GM12878 (cell line): ENCODE data around the gene RCOR2. TPM values are rescaled to one million over a fixed set of nuclear protein-coding genes. Genes with fewer than 3 reads are reported as not detected.

Experiments used
- ATAC-seq: fragments of 200-7000 bp; cut with Tn5 transposase; 3 replicates; pipeline ENCODE4 v1.9.1; 2020; ENCODE audit warnings: mild to moderate bottlenecking, moderate library complexity
- BruUV-seq: library from RNA; stranded (reverse); fragments of 400-500 nt; replicated peaks from 2 replicates; lab custom pipeline; 2021; lab: Mats Ljungman, UMichigan
- CTCF ChIA-PET: fragments of 300-600 bp; sonication (Branson Sonifier 250); formaldehyde crosslinking; extraction: SDS; loops from one replicate; lab custom pipeline; 2021; ENCODE audit warnings: inconsistent platforms; lab: Yijun Ruan, JAX
- POLR2A ChIA-PET: fragments of 350-600 bp; formaldehyde crosslinking; extraction: SDS; loops from one replicate; lab custom pipeline; 2021; ENCODE audit warnings: inconsistent platforms; lab: Charles Lee
- RAD21 ChIA-PET: fragments of 300-600 bp; sonication (Branson Sonifier 250); formaldehyde crosslinking; loops from one replicate; lab custom pipeline; 2023; ENCODE audit warnings: antibody characterized with exemption; ENCODE audit not compliant: unreplicated experiment; lab: Charles Lee
- SMC1A ChIA-PET: fragments of 300-600 bp; sonication (Branson Sonifier 250); formaldehyde crosslinking; loops from one replicate; lab custom pipeline; 2023; ENCODE audit not compliant: unreplicated experiment, uncharacterized antibody; lab: Charles Lee
- DNase-seq: peaks from one replicate; pipeline ENCODE4 v3.0.0-alpha.2; 2011; ENCODE audit warnings: low read depth, low spot score
- FAIRE-seq: peaks from 3 replicates; lab custom pipeline; 2011; peaks lifted over from hg19 to GRCh38; lab: Jason Lieb, UNC
- H2AFZ ChIP-seq: 2 replicates; pipeline ENCODE4 v1.6.0; 2011; ENCODE audit warnings: low read depth, low read length, control low read depth; ENCODE audit not compliant: control insufficient read depth
- H3K27ac ChIP-seq: 2 replicates; pipeline ENCODE4 v1.5.1; 2011; ENCODE audit warnings: control low read depth; ENCODE audit not compliant: control insufficient read depth, insufficient read depth
- H3K27me3 ChIP-seq, 2 experiments: replicated peaks in 1 of 2; 2 replicates each; pipeline versions ENCODE4 v1.6.0 to v1.6.1; 2011; ENCODE audit warnings: low read length in 1 of 2; ENCODE audit not compliant: control insufficient read depth in 2 of 2, insufficient read depth in 2 of 2
- H3K36me3 ChIP-seq, 2 experiments: 2 replicates each; pipeline ENCODE4 v1.5.1; 2011; ENCODE audit warnings: low read length in 1 of 2; ENCODE audit not compliant: control insufficient read depth in 2 of 2, insufficient read depth in 2 of 2
- H3K4me1 ChIP-seq: 2 replicates; pipeline ENCODE4 v1.6.1; 2011; ENCODE audit warnings: mild to moderate bottlenecking, low read length, moderate library complexity, mixed read lengths; ENCODE audit not compliant: control insufficient read depth, insufficient read depth
- H3K4me2 ChIP-seq: 2 replicates; pipeline ENCODE4 v1.6.0; 2011; ENCODE audit warnings: control low read depth; ENCODE audit not compliant: control insufficient read depth, insufficient read depth
- H3K4me3 ChIP-seq: fragments of 200-600 bp; sonication (generic); 2 replicates; pipeline ENCODE4 v1.5.1; 2016
- H3K79me2 ChIP-seq: 2 replicates; pipeline ENCODE4 v1.6.0; 2011; ENCODE audit warnings: low read length; ENCODE audit not compliant: control insufficient read depth, insufficient read depth
- H3K9ac ChIP-seq: 2 replicates; pipeline ENCODE4 v1.8.0; 2011; ENCODE audit warnings: low read length, control low read depth, mixed read lengths; ENCODE audit not compliant: control insufficient read depth, insufficient read depth
- H3K9me3 ChIP-seq: replicated peaks from 3 replicates; pipeline ENCODE4 v1.5.1; 2011; ENCODE audit warnings: mild to moderate bottlenecking, low read length; ENCODE audit not compliant: control insufficient read depth, insufficient read depth
- H4K20me1 ChIP-seq: 2 replicates; pipeline ENCODE4 v1.6.0; 2011; ENCODE audit not compliant: control insufficient read depth, insufficient read depth
- ATF3 ChIP-seq: IDR thresholded peaks from 2 replicates; pipeline ENCODE4 v1.6.1; 2011; ENCODE audit warnings: low read depth, mild to moderate bottlenecking, low read length, moderate library complexity, borderline replicate concordance; ENCODE audit errors: extremely low read depth
- CHD2 ChIP-seq: IDR thresholded peaks from 2 replicates; pipeline ENCODE4 v1.6.1; 2011; ENCODE audit warnings: low read depth, low read length, improper control_type of control experiment, borderline replicate concordance
- CREM ChIP-seq: IDR thresholded peaks from 2 replicates; pipeline ENCODE4 v1.6.1; 2014; ENCODE audit warnings: antibody characterized with exemption, low read depth
- ELK1 ChIP-seq: IDR thresholded peaks from 2 replicates; pipeline ENCODE4 v1.6.1; 2012; ENCODE audit warnings: low read depth, low read length, improper control_type of control experiment
- ETV6 ChIP-seq, 2 experiments: fragments of 450-650 bp in 1 of 2; IDR thresholded peaks in 1 of 2; conservative IDR thresholded peaks in 1 of 2; 2 replicates each; pipeline ENCODE4 v1.6.1; 2014; ENCODE audit warnings: antibody characterized with exemption in 1 of 2, borderline replicate concordance in 1 of 2, low read depth in 1 of 2, mild to moderate bottlenecking in 1 of 2, moderate library complexity in 1 of 2
- HSF1 ChIP-seq: fragments of 150-350 bp; IDR thresholded peaks from 2 replicates; pipeline ENCODE4 v1.6.1; 2014; ENCODE audit warnings: mild to moderate bottlenecking, low read depth, low read length
- SKIL ChIP-seq: fragments of 450-650 bp; IDR thresholded peaks from 2 replicates; pipeline ENCODE4 v1.6.1; 2017; ENCODE audit warnings: mild to moderate bottlenecking, low read depth, inconsistent platforms; ENCODE audit not compliant: poor library complexity, severe bottlenecking
- SMARCA5 ChIP-seq: fragments of 450-650 bp; IDR thresholded peaks from 2 replicates; pipeline ENCODE4 v1.6.1; 2017; ENCODE audit warnings: mild to moderate bottlenecking
- STAT3 ChIP-seq: IDR thresholded peaks from 2 replicates; pipeline ENCODE4 v1.6.1; 2011; ENCODE audit warnings: low read depth, low read length, improper control_type of control experiment
- ZBTB4 ChIP-seq: fragments of 450-650 bp; formaldehyde crosslinking; IDR thresholded peaks from 2 replicates; pipeline ENCODE4 v1.4.0; 2022; ENCODE audit warnings: mild to moderate bottlenecking, moderate library complexity
- ZNF207 ChIP-seq: fragments of 450-650 bp; IDR thresholded peaks from 2 replicates; pipeline ENCODE4 v1.6.1; 2014; ENCODE audit warnings: antibody characterized with exemption, mild to moderate bottlenecking, borderline replicate concordance
- WGBS: methylation state at CpG from one replicate; pipeline ENCODE4 v1.1.6; 2016; ENCODE audit warnings: low lambda C conversion rate; ENCODE audit not compliant: insufficient replicate concordance, insufficient coverage; ENCODE audit errors: missing lambda C conversion rate; 5-methylcytosine and 5-hydroxymethylcytosine counted together
- in situ Hi-C: fragments of 300-500 bp; cut with MboI; formaldehyde crosslinking; loops from 9 replicates; pipeline ENCODE4 v1.14.3; 2018; ENCODE audit warnings: mixed read lengths
- intact Hi-C: fragments of 100-400 bp; cut with micrococcal nuclease; formaldehyde crosslinking; loops from one replicate; pipeline ENCODE4 v1.14.2; 2022; ENCODE audit not compliant: unreplicated experiment
- polyA plus RNA-seq, 11 experiments: library from polyadenylated mRNA; depleted of rRNA in 4 of 11; unstranded in 6 of 11; stranded (reverse) in 5 of 11; fragments of >200 nt; fragmentation: Nextera tagmentation in 4 of 11; fragmentation: Illumina TruSeq in 1 of 11; extraction: Ambion mirVana in 4 of 11; extraction: Trizol in 1 of 11; gene quantifications; 1 replicate in 1 of 11; 2 replicates in 10 of 11; pipeline versions ENCODE4 v1.2.1 to v1.2.3, GENCODE V29; 2011 to 2016; ENCODE audit warnings: inconsistent platforms in 2 of 11, missing spikeins in 2 of 11, low read depth in 1 of 11
- total RNA-seq, 4 experiments: library from RNA; depleted of rRNA in 3 of 4; stranded (reverse); fragments of >200 nt in 3 of 4; fragmentation: Illumina TruSeq in 1 of 4; extraction: Trizol in 1 of 4; gene quantifications; 2 replicates each; pipeline versions ENCODE4 v1.2.1 to v1.2.3, GENCODE V29; 2013 to 2021
- TF ChIP-seq, protein P1 (sequence below): fragments of 450-650 bp; conservative IDR thresholded peaks from 2 replicates; pipeline ENCODE4 v1.6.1; 2017; ENCODE audit warnings: mild to moderate bottlenecking, moderate library complexity

Gene RCOR2
- total and polyA plus RNA-seq, 10 of the 15 experiments (the other 5 are each of a cell fraction or from before 2014, with no cell fraction given), result 0.06 to 0.32 (median 0.17) TPM; not detected in 5

DNA sequence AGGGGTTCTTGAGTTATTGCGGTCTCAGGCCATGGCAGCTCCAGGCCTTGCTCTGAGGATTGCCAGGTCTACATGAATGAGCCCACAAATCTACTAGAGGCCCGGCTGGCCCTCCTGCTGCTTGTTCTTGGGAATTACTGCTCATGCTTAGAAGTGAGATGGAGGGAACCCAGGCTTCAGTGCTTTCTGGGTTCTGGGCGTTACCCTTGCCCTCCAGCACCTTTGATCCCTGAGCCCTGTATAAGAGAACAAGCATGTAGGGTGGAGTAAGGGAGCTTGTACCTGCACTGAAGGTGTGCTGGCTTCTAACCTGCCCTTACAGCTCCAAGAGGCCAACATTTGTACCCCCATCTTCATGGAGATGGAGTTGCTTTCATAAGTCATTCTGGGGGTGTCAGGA, 25.8 kb upstream of the RCOR2 start:
- ATAC-seq (no peak), FAIRE-seq (no peak), DNase-seq (no peak)
- Histone ChIP-seq H3K4me1 (peaks cover 24% of the 10 kb centered on the region; the same call in 1 of the 2 replicates), H2AFZ (no peak overlapping the region), H3K27ac (no peak overlapping the region), H3K27me3 (no peaks in the 10 kb centered on the region), H3K79me2 (peaks cover 43% of the 10 kb centered on the region), H3K4me3 (no peak overlapping the region), H3K36me3 (peaks cover 8 to 14% of the 10 kb centered on the region in 2 experiments; a peak in 3 of 4 replicates), H4K20me1 (no peaks in the 10 kb centered on the region), H3K4me2 (no peak overlapping the region), H3K9ac (no peak overlapping the region), H3K9me3 (no peaks in the 10 kb centered on the region)
- SMC1A ChIA-PET, result interaction anchor here (1.0 to 11.4 kb wide), 5 partner anchors 9 to 105 kb away, joined by 3 to 234 read pairs (median 5); partner anchors contain the start of gene MARK2
- RAD21 ChIA-PET, result interaction anchor here (6.0 kb wide), 1 partner anchor 104 kb away, joined by 101 read pairs; the partner anchor contains the start of gene MARK2
- POLR2A ChIA-PET, result interaction anchor here (0.6 to 1.4 kb wide), 2 partner anchors 9 to 111 kb away, joined by 3 to 6 read pairs; no protein-coding TSS in a partner anchor
- 100% methylated on average over 3 of the region's 3 CpGs for WGBS
- intact Hi-C loops, result no loop called here
- CTCF ChIA-PET, result interaction anchor here (0.9 to 12.7 kb wide), 4 partner anchors 8 to 175 kb away, joined by 3 to 271 read pairs (median 4); partner anchors contain the start of genes MARK2 and ZFTA
- in situ Hi-C loops, result no loop called here
- BruUV-seq, result no TSS peak
- TF ChIP-seq ZNF207 (no peak), ELK1 (no peak), ATF3 (no peak), ETV6 (conservative IDR thresholded peaks at IDR 0.05 in 1 of 2, IDR thresholded peaks at IDR 0.05 in 1 of 2; ENCODE audit: borderline replicate concordance in 1 of 2, low read depth in 1 of 2) (no peak), ZBTB4 (no peak), CREM (no peak), STAT3 (no peak), HSF1 (no peak), CHD2 (no peak), SKIL (no peak), SMARCA5 (no peak)
- TF ChIP-seq, protein P1, sequence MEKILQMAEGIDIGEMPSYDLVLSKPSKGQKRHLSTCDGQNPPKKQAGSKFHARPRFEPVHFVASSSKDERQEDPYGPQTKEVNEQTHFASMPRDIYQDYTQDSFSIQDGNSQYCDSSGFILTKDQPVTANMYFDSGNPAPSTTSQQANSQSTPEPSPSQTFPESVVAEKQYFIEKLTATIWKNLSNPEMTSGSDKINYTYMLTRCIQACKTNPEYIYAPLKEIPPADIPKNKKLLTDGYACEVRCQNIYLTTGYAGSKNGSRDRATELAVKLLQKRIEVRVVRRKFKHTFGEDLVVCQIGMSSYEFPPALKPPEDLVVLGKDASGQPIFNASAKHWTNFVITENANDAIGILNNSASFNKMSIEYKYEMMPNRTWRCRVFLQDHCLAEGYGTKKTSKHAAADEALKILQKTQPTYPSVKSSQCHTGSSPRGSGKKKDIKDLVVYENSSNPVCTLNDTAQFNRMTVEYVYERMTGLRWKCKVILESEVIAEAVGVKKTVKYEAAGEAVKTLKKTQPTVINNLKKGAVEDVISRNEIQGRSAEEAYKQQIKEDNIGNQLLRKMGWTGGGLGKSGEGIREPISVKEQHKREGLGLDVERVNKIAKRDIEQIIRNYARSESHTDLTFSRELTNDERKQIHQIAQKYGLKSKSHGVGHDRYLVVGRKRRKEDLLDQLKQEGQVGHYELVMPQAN, result no peak
